Airway epithelial cell (primary cell): Measurements from ENCODE around the gene IGFBP5. TPM values are rescaled to one million over a fixed set of nuclear protein-coding genes. Genes with fewer than 3 reads are reported as not detected.

Experiments
- total RNA-seq: library from RNA; depleted of rRNA; stranded (reverse); fragments of >200 nt; gene quantifications from 2 replicates; pipeline ENCODE4 v1.2.3, GENCODE V29; 2015

IGFBP5 gene
- total RNA-seq, result 1.3 and 5.6 TPM in 2 replicates

GRCh38 chr2:216695401-216695821 is at the start of gene IGFBP5:
Gene IGFBP5 (minus strand): TSS chr2:216695549. CDS start chr2:216694775, 774 bp downstream.

GRCh38 chr2:216632952-216633615 is 62.3 kb downstream of the IGFBP5 start, which contains the start of gene IGFBP2:
Gene IGFBP2 (plus strand): TSS chr2:216633420. CDS start chr2:216633524, 104 bp downstream.

Other genes starting within 250 kb of the IGFBP5 start
- gene RPL37A, start 196.7 kb downstream of the IGFBP5 start, total RNA-seq, result 1,851 and 2,193 TPM in 2 replicates
- 643 and 678 TPM in 2 replicates for gene IGFBP2, start 62.1 kb downstream of the IGFBP5 start, total RNA-seq
- gene TNP1, start 164.5 kb upstream of the IGFBP5 start, total RNA-seq, result not detected in 2 replicates